ENCODE measurements around the gene NEUROD2. TPM values are rescaled to one million over a fixed set of nuclear protein-coding genes. Genes with fewer than 3 reads are reported as not detected.

The NEUROD2 gene
- total and polyA plus RNA-seq, 2 experiments from 2014 or later, result not detected

- Histone ChIP-seq H3K27me3 (peaks cover 32% of the 10 kb centered on the region), H3K27ac (no peak overlapping the region), H3K4me3 (no peak overlapping the region), H3K36me3 (no peaks in the 10 kb centered on the region), H3K9me3 (ENCODE audit: low read depth) (no peaks in the 10 kb centered on the region), H3K4me1 (ENCODE audit: low read depth) (peaks cover 13% of the 10 kb centered on the region)
- no peak for DNase-seq (ENCODE audit: low read depth in 1 of 2, low spot score in 1 of 2)
- TF ChIP-seq CTCF (IDR thresholded peaks at IDR 0.05; ENCODE audit: low read depth, low read length), result no peak
Measured at GRCh38 chr17:39629494-39629880, 21.8 kb upstream of the NEUROD2 start.

- Histone ChIP-seq H3K27ac (no peak overlapping the region), H3K9me3 (ENCODE audit: low read depth) (no peaks in the 10 kb centered on the region), H3K4me1 (ENCODE audit: low read depth) (peaks cover 16% of the 10 kb centered on the region), H3K27me3 (peaks cover 32% of the 10 kb centered on the region), H3K36me3 (no peaks in the 10 kb centered on the region), H3K4me3 (no peak overlapping the region)
- no peak for DNase-seq (ENCODE audit: low read depth in 1 of 2, low spot score in 1 of 2)
- TF ChIP-seq CTCF (IDR thresholded peaks at IDR 0.05; ENCODE audit: low read depth, low read length), result no peak
Measured at GRCh38 chr17:39628655-39629493, 21.2 kb upstream of the NEUROD2 start.

GRCh38 chr17:39627712-39628516 lies 20.2 kb upstream of the NEUROD2 start:
- Histone ChIP-seq H3K36me3 (no peaks in the 10 kb centered on the region), H3K4me3 (peak overlapping the region; percentile 56), H3K4me1 (ENCODE audit: low read depth) (peaks cover 16% of the 10 kb centered on the region), H3K27ac (no peak overlapping the region), H3K27me3 (peaks cover 32% of the 10 kb centered on the region), H3K9me3 (ENCODE audit: low read depth) (no peaks in the 10 kb centered on the region)
- no peak for TF ChIP-seq CTCF (IDR thresholded peaks at IDR 0.05; ENCODE audit: low read depth, low read length)
- no peak for DNase-seq (ENCODE audit: low read depth in 1 of 2, low spot score in 1 of 2)

- H3K4me1 ChIP-seq (ENCODE audit: low read depth), result peaks cover 16% of the 10 kb centered on the region
- peaks cover 32% of the 10 kb centered on the region for H3K27me3 ChIP-seq
- TF ChIP-seq CTCF (IDR thresholded peaks at IDR 0.05; ENCODE audit: low read depth, low read length), result no peak
Measured at GRCh38 chr17:39627047-39627711, 19.5 kb upstream of the NEUROD2 start.

More at GRCh38 chr17:39627047-39627711, 19.5 kb upstream of the NEUROD2 start:
- H3K4me3 ChIP-seq, result peak overlapping the region; percentile 56
- H3K9me3 ChIP-seq (ENCODE audit: low read depth), result no peaks in the 10 kb centered on the region
- no peak overlapping the region for H3K27ac ChIP-seq
- H3K36me3 ChIP-seq, result no peaks in the 10 kb centered on the region
- no peak for DNase-seq (ENCODE audit: low read depth in 1 of 2, low spot score in 1 of 2)
